Measurements from ENCODE around the gene ELP6.

The ELP6 gene, protein sequence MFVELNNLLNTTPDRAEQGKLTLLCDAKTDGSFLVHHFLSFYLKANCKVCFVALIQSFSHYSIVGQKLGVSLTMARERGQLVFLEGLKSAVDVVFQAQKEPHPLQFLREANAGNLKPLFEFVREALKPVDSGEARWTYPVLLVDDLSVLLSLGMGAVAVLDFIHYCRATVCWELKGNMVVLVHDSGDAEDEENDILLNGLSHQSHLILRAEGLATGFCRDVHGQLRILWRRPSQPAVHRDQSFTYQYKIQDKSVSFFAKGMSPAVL

DNA sequence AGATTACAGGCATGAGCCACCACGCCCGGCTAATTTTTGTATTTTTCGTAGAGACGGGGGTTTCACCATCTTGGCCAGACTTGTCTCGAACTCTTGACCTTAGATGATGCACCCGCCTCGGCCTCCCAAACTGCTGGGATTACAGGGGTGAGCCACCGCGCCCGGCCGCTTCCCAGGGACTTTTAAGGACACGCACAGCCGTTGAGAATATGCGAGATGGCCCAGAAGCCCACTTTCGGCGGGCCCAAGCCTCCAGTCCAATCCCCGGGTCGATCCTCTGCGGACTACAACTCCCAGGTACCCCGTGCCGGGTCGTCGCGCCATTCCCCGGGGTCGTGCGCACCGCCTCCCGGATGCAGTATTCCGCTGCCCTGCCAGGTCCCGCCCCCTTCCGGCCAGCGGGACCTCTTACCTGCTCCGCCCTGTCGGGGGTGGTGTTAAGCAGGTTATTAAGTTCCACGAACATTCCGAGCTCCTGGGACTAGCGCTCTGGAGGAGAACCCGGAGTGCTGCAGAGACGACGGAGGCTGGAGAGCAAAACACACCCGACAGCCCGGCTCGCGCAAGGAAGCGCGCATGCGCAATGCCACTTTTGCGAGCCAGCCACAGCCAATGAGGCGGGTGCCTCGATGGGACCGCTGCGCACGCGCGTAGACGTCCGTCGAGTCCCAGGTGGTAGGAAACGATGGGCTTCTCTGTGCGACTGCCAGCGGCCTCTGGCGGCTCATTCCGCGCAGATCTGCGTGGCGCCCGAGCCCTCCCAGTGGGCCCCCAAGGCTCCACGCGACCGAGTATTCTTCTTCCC lies at the start of gene ELP6:
Gene ELP6, minus strand, starts transcription at position 588 of the 805 bp plus-strand sequence. Its CDS starts 122 bp downstream, at position 466.
- peak; percentile 91 to 95 for DNase-seq (ENCODE audit: low read depth in 1 of 2, low spot score in 1 of 2)

DNA sequence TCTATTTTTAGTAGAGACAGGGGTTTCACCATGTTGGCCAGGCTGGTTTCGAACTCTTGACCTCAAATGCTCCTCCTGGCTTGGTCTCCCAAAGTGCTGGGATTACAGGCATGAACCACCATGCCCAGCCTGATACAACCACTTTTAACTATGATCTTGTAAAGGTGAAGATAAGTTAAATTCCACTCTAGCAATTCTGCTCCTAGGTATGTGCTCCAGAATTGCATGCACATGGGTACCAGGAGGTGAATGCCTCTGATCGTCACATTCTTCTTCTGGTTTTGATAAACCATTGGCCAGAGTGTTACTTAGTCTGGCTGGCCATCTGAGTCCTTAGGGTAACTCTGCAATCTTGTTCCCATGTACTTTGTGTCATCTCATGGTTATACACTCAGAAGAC lies 42.8 kb upstream of the ELP6 start:
- DNase-seq (ENCODE audit: low read depth in 1 of 2, low spot score in 1 of 2): no peak

DNA sequence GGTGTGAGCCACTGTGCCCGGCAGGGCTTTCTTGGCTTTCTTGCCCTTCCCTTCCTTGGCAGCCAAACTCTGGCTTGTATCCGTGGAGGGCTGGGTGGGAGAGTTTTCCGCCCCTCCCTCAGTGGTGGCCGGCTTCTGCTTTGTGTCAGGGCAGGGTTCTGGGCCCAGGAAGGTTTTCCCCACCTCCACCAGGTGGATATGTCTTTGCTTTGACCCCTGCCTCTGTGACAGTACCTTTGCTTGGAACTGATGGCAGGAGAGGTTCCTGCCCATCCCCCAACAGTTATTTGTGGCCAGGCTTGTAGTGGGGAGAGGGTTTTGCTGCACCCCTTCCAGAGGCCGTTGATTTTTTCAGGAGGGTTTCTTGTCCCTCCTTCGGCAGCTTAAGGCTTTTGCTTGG lies 40.8 kb upstream of the ELP6 start:
- DNase-seq (ENCODE audit: low read depth in 1 of 2, low spot score in 1 of 2): no peak

DNA sequence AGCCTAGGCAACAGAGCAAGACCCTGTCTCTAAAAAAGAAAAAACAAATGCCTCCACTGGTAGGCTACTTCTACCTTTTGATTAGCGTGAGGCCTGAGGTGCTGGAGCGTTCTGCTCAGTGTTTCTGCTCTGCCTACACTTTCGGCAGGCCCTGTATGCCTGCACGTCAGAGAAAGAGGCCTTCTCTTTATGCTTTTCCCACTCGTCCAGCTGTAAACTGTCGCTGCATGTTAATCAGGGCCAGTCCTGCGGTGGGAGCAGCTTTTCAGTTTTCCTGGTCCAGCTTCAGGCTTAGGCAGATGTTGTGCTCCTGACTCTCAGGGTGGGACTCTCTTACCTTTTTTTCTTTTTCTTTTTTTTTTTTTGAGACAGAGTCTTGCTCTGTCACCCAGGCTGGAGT lies 39.9 kb upstream of the ELP6 start:
- no peak for DNase-seq (ENCODE audit: low read depth in 1 of 2, low spot score in 1 of 2)

DNA sequence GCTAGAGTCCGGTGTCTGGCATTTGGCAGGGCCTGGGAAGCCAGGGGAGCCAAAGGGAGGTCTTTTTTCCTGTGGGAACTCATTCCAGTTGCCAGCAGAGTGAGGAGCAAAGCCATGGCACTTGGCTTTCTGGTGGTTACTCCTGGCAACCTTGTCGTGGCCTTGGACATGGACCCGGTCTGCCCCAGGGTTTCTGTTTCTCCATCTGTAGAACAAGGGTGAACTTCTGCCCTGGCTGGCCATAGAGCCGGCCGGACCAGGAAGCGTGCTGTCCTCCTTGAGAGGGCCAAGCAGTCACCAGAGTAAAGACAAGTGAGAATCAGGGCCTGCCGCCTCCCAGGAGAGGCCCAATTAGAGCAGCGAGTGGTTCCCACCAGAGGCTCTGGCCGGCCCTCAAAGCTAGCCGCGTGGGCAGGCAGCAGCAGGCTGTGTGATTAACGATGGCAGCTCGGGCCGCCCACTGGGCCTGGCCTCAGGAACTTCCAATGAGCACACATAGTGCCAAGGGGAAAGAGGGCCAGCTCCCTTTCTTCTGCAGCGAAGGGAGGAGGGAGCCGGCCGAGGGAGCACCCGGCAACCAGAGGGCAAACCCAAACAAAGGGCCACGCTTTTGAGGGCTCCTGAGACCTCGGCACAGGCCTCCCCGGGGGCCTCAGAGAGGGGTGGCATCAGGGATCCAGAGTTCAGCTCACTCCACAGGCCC lies 29.1 kb upstream of the ELP6 start:
- no peak for DNase-seq (ENCODE audit: low read depth in 1 of 2, low spot score in 1 of 2)

DNA sequence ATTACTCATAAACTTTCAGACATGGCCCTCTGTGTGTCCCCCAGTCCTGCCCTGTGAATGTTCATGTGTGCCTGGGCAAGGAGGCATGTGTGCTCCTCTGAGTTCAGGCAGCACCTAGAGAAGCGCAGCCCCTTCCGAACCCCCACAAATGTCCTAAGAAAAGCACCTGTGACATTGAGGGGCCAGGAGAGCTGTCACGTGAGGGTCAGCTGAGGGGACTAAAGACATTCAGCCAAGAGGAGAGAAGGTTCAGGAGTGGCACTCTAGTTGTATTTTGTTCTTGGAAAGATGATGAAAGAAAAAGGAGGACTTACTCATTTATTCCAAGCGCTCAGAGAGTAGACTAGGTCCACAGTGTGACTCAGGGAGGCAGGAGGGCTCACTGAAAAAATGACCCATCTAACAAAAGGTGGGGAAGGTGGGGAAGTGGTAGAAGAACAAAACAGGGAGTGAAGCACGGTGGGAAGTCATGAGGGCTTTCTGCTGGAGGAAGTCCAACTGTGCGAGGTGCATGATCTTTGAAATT lies 28.1 kb upstream of the ELP6 start:
- DNase-seq (ENCODE audit: low read depth in 1 of 2, low spot score in 1 of 2): no peak

DNA sequence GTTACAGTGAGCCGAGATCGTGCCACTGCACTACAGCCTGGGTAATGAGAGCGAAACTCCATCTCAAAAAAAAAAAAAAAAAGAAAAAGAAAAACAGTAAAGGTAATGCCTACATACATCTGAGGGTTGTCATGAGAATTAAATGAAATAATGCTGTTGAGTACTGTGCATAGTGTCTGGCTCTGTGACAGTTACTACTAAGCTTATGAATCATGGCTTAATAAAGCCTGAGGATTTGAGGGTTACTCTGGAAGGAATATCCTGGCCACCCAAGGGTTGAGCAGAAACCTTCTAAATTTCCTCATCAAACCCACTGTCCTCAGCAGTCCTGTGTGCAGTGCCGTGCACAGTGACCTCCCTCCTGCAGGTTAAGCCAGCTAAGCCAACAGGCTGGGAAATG lies 26.8 kb upstream of the ELP6 start:
- DNase-seq (ENCODE audit: low read depth in 1 of 2, low spot score in 1 of 2): no peak

DNA sequence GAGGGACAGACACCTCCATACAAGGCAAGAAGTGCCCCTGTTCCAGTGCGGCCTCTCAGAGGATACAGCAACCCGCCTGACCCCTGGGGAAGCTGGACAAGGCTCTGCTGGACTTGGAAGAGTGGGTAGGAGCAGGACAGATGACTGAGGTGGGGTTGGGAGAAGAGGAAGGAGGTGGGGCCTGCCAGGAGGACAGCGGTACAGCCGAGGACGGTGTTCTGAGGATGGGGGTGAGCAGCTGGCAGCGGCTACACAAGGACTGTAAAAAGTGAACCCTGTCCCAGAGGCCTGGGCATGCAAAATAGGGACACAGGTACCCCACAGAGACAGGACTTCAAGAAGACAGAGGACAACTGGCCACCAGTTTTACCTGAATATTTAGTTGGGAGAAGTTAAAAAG lies 23.5 kb upstream of the ELP6 start:
- DNase-seq (ENCODE audit: low read depth in 1 of 2, low spot score in 1 of 2): no peak

DNA sequence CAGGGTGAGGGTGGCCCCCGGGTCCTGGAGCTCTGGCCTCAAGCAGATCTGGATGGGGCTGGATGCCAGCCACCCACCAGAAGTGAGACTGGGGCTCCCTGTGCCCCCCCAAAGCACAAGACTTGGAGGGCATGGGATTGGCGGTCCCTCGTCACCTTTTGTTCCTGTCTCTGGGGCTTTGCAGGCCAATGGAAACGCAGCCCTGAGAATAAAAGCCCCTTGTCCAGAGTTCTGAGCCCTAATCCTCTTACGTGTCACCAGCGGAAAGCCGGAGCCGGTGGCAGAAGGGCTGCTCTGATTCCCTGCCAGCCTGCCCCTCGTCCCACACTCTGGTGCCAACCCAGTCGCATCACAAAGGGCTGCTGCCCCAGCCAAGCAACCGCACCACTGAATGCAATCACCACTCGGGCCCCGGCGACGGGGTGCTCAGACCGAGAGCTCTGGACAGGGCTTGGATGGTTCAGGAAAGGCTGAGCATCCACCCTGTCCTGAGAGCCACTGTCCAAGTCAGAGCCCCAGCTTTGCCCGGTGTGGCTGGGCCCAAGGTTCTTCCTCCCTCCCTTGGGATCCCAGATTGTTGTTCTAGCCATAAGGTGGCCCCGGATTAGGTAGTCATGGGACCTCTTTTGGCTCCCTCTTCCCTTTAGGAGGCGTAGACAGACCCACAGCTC lies 22.8 kb upstream of the ELP6 start:
- DNase-seq (ENCODE audit: low read depth in 1 of 2, low spot score in 1 of 2): no peak

DNA sequence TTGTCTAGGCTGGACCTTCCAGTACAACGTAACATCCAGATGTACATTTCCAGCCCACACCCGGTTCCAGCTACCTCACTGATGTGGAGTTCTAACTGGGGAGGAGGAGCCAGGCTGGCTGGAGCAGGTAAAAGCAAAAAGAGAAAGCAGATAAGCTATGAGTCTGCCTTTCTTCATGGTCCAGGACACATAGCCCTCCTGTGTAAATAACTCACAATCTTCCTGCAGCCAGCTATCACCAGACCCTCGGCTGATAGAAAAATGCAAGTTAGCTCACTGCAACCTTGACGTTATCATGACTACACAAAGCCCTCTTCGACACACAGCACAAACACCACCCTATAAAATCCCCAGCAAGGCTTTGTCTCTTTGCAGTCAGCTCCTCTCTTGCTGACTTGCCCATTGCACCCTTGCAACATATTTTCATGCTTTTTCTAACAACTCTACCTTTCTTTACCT lies 20.5 kb upstream of the ELP6 start:
- DNase-seq (ENCODE audit: low read depth in 1 of 2, low spot score in 1 of 2): no peak

DNA sequence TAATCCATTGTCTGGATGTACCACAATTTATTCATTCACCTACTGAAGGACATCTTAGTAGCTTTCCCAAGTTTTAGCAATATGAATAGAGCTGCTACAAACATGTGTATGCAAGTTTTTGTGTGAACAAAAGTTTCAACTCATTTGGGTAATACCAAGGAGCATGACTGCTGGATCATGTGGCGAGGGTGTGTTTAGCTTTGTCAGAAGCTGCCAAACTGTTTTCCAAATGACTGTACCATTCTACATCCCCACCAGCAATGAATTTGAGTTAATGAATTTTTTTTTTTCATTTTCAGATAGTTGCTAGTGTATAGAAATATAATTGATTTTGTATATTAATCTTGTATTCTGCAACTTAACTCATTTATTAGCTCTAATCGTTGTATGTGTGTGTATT lies 20.0 kb upstream of the ELP6 start:
- no peak for DNase-seq (ENCODE audit: low read depth in 1 of 2, low spot score in 1 of 2)

DNA sequence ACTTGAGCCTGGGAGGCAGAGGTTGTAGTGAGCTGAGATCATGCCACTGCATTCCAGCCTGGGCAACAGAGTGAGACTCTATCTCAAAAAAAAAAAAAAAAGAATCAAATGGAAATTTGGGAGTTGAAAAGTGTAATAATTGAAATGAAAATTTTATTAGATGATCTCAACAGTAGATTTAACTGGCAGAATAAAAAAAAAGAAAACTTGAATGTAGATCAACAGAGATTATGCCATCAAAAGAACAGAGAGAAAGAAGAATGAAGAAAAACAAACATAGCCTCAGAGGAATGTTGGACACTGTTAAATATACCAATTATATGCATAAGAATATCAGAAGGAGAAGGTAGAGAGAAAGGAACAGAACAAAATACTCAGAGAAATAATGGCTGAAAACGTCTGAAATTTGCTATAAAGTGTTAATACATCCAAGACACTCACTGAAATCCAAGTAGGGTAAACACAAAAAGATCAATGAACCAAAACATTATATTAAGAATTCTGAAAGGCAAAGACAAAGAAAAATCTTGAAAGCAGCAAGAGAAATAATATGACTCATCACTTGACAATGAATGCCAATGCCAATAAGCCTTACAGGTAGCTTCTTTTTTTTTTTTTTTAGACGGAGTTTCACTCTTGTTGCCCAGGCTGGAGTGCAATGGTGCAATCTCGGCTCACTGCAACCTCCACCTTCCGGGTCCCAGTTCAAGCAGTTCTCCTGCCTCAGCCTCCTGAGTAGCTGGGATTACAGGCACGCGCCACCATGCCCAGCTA lies 14.6 kb upstream of the ELP6 start:
- DNase-seq (ENCODE audit: low read depth in 1 of 2, low spot score in 1 of 2): no peak

DNA sequence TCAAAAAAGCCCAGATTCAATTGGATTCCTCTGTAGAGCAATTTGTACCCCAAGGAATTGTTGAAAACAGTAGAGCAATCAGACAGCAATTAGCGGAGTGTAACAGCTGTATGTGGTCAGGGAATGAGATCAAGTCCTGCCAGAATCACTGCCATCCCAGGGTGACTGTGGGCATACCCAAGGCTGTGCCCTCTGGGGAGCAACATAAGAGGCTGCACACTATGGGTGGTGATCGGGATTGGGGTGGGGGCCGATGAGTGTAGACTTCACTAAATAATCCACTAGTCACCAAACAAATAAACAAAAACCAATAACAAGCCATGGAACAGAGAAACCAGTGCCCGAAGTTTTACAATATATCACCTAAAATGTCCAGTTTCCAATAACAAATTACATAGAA lies 12.1 kb upstream of the ELP6 start:
- DNase-seq (ENCODE audit: low read depth in 1 of 2, low spot score in 1 of 2): no peak

DNA sequence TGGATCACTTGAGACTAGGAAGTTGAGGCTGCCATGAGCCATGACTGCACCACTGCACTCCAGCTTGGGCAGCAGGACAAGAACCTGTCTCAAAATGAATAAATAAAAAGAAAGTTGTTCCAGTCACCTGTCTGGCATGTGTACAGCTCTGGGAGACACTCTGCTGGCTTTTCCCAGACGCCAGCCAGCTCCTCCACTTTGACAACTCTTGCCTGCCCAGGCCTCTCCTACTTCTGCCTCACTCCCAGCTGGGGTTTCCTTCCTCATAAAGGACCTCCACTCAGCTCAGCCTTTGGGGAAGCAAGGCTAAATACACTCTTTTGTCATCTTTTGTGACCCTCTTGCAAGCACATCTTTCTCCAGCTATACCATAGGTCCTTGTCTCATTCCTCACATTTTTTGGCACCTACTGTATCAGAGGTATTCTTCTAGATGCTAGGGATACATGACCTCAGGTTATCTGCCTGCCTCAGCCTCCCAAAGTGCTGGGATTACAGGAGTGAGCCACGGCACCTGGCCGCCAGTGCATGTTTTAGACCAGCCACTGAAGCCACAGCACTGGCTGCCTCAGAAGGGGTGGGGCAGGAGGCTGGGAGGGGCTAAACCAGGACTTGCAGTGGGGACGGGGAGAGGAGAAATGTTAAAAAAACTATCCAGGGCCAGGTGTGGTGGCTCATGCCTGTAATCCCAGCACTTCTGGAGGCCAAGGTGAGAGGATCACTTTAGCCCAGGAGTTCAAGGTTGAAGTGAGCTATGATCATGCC lies 10.0 kb upstream of the ELP6 start:
- DNase-seq (ENCODE audit: low read depth in 1 of 2, low spot score in 1 of 2): no peak

DNA sequence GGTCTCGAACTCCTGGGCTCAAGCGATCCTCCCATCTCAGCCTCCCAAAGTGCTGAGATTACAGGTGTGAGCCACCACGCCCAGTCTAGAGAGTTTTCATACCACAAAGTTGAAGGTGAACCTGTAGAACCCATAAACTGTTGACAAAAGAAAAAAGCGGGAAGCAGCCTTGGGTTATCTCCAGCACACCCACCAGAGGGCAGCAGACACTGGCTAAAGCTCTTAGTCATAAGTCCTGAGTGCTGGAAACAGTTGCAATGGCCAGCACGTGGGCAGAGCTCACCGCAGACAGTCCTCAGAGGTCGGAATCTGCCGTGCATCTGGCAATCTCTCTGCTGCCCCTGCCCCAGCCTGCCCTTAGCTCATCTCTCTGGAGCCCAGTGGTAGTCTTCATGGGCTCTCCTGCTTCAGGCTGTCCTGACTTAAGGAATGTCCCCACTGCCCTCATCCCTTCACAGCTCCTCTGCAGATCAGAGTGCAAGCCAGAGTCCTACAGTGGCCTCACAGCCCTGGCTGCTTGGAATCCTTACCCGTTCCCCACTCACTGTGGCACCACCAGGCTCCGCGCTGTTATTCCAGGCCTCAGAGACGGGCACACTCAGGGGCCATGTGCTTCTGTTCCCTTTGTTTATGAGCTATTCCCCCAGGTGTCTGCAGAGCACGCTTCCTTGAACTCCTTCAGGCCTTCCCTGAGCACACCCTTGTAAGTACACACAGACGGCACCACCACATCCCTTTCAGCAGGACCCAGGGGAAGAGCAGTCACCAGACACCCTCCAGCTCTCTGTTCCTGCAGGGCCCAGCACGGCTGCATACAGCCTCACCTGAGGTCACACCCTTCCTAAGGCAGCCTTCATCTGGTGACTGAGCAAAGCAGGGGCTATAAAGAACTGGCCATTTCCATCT lies 8.8 kb upstream of the ELP6 start:
- peak; percentile 45 to 51 for DNase-seq (ENCODE audit: low read depth in 1 of 2, low spot score in 1 of 2)

DNA sequence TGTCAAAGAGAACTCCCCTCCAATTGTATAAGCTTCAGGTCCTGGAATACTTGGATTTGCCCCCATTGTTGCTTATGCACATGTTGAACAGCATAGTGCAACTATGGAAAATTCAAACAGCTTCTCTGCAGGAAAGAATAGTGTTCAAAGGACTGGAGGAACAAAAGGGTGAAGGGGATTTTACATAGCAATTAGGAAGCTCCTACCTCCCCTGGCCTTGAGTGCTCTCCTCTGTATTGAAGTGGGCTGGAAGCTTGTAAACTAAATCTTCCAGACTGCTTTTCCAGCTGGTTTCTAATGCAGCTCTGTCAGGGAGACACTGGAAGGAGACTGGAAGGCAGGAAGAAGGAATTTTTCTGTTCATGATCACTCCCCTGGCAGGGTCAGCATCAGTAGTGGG lies 7.2 kb upstream of the ELP6 start:
- DNase-seq (ENCODE audit: low read depth in 1 of 2, low spot score in 1 of 2): no peak

DNA sequence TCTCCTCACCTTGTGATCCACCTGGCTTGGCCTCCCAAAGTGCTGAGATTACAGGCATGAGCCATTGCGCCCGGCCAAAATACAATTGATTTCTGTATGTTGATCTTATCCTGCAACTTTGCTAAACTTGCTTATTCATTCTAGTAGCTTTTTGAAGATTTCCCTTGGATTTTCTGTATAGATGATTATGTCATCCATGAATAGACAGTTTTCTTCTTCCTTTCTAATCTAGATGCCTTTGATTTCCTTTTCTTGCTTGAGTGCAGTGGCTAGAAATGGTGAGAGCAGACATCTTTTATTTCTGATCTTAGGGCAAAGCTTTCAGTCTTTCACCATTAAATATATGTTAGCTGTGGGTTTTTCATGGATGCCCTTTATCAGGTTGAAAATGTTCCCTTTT lies 4.4 kb upstream of the ELP6 start:
- no peak for DNase-seq (ENCODE audit: low read depth in 1 of 2, low spot score in 1 of 2)

DNA sequence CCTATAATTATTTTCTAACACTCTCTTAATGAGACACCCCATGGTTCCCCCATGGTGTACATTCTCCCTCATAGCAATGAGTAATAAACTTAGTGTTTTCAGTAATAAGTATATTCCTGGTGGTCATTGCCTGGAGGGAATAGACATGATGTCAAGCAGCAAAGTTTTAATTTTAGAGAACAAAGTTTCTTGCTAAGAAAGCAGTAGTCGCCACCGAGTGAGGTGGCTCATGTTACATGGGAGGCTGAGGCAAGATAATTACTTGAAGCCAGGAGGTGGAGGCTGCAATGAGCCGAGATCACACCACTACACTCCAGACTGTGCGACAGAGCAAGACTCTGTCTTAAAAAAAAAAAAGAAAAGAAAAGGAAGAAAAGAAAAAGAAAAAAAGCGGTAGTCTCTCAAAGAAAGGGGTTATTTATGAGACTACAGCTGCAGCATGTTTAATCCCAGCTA lies 2.4 kb upstream of the ELP6 start:
- DNase-seq (ENCODE audit: low read depth in 1 of 2, low spot score in 1 of 2): no peak

DNA sequence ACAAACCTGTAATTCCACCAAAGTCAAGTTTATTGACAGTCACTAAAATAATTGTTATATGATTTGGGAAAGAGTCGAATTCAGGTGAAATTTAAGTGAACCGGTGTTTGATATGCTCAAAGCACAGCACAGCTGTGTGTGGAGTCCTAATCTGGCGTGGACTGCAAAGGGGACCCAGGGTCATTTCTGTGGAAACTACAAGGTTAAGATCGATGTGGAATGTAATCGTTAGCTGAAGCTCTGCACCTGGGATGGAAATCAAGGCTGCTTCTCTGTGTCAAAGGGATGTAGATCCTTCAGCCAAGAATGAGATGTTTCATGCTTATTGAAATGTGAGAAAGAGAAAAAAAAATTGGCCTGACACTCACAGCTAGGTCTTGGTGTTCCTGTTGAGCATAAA lies 1.6 kb upstream of the ELP6 start:
- no peak for DNase-seq (ENCODE audit: low read depth in 1 of 2, low spot score in 1 of 2)
